SIG-M5 (cell line): ENCODE results near the gene CASP7.
"Not testable (repeated sequence)": the region's sequence is repeated elsewhere in the genome, so short reads cannot be mapped to it uniquely, and the experiment has no call there.

Experiments used
- DNase-seq: peaks from one replicate; lab custom pipeline; 2025; lab: John Stamatoyannopoulos, UW

Gene CASP7

DNA sequence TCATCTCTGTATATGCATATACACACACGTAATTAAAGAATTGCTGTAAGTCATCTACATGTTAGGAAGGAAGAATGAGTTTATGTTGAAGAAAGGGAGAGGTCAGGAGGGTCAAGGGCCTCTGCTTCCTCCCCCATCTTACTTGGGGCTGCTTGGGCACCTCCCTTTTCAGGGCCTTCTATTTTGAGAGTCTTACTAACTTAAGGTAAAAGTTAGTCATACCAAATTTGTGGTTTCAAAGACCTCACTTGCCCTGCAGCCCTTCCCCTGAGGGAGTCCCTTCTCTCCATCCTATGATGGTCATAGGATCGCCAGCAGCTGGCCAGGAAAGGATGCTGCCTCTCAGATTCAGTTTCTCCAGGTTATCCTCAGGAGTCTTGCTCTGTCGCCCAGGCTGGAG, 74.4 kb downstream of the CASP7 start:
- DNase-seq, result no peak

DNA sequence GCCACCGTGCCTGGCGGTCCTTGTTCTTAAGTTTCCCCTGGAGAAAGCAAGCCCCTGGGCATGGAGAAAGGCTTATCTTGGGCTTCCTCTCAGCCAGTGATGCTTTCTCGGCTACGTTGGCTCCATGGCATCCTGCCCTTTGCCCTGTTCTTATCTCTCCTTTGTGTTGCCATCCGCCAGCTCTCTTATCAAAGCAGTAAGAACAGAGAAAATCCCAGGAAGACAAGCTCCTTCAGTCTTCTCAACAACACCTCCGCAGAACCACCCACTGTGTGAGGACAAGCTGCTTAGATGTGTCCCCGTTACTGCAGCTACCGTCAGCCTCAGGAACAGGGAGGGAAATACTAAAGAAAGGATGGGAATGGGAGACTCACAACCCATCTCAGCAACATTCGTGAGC, 75.1 kb downstream of the CASP7 start:
- no peak for DNase-seq

DNA sequence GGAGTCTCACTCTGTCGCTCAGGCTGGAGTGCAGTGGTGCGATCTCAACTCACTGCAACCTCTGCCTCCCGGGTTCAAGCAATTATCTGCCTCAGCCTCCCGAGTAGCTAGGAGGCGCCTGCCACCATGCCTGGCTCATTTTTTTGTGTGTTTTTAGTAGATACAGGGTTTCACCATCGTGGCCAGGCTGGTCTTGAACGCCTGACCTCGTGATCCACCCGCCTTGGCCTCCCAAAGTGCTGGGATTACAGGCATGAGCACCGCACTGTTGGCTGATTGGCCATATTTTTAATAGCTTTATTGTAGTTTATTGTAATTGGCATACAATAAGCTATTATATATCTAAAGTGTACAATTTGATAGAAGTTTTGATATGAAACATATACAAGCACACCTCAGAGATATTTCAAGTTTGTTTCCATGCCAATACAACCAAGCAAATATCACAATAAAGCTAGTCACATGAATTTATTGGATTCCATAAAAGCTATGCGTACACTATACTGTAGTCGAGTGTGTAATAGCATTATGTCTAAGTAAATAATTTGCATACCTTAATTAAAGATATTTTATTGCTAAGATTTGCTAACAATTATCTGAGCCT, 77.3 kb downstream of the CASP7 start:
- no peak for DNase-seq

DNA sequence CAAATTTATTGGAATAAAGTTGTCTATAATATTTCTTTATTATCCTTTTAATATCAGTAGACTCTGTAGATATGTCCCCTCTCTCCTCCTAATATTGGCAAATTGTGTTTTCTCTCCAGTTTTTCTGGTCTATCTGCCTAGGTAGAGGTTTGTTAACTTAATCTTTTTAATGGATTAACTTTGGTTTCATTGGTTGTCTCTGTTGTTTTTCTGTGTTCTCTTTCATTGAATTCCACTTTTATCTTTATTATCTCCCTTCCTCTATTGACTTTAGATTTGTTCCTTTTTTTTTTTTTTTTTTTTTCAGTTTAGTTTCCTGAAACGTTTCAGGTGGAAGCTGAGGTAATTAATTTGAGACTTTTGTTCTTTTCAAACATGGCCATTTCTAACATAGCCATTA, 82.4 kb downstream of the CASP7 start:
- no peak for DNase-seq

DNA sequence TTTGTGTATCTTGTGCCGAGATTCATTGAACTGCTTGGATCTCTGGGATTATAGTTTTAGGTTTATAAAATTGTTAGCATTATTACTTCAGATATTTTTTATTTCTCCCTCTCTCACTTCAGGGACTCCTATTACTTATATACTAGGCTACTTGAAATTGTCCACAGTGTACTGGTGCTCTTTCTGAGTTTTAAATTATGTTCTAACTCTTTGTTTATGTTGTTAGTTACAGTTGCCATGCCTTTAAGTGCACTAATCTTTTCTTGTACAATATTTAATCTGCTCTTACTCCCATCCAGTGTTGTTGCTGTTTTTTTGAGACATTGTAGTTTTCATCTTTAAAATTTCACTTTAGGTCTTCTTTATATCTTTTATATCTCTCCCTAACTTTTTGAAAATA, 84.9 kb downstream of the CASP7 start:
- no peak for DNase-seq

DNA sequence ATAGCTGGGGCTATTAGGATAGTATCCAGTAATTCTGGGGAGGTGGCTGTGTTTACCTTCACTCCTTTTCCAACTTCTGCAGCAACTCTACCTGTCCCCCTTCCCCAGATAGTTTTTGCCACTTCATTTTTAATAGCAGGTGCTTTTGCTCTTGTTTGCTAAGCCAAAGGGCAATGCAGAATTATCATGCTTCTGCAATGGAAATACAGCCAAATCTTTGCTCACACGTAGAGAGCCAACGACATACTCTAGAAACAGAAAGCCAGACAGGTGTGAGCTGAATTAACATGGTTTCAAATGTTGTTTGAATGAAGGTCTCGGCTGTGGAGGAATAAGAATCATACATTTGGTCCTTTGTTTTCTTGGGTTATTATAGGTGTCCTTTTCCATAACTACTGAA, 86.2 kb downstream of the CASP7 start:
- DNase-seq, result no peak

DNA sequence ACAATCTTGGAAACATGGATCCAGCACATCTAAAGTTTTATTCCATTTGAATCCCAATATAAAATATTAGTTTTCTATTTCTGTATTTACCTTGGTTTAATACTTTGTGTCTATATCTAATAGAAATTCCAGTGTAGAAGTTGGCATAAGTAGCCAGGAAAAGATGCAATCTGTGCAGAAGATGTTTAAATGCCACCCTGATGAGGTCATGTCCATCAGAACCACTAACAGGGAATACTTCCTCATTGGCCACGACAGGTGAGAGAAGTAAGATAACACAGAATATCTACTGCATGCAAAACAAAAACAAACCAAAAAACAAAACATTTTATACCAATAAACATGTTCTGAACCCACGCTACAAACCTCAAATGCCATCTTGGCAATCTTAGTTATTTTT, 87.5 kb downstream of the CASP7 start:
- no peak for DNase-seq

DNA sequence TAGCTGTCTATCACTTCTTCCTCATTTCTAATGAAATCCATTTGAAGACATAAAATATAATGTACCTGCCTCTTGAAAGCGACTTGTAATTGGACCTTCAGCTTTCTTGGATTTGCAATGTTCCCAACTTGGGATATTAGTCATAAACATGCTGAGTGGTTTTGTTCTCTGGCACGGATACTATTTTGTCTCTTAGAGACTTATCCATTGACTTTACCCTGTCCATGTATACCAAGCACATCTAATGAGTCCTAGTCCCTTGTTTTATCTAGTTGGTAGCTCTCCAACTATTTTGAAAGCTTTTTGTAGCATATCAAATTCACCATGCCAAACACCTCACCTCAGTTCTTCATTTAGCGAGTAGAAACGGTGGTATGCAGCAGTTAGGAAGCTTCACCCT, 90.6 kb downstream of the CASP7 start:
- DNase-seq, result no peak

DNA sequence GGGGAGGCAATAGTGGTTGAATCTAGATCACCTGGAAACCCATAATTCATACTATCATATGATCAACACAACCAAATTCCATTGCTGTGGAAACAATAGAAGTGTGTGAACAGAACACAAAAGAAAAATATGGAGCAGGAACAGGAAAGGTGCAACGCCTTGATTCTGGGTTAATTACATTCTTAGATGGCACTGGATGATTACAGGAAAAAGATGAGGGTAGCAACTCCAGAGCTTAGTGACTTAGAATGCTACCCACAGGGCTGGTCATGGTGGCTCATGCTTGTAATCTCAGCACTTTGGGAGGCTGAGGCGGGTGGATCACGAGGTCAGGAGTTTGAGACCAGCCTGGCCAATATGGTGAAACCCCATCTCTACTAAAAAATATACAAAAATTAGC, 91.4 kb downstream of the CASP7 start:
- not testable (repeated sequence) for DNase-seq

DNA sequence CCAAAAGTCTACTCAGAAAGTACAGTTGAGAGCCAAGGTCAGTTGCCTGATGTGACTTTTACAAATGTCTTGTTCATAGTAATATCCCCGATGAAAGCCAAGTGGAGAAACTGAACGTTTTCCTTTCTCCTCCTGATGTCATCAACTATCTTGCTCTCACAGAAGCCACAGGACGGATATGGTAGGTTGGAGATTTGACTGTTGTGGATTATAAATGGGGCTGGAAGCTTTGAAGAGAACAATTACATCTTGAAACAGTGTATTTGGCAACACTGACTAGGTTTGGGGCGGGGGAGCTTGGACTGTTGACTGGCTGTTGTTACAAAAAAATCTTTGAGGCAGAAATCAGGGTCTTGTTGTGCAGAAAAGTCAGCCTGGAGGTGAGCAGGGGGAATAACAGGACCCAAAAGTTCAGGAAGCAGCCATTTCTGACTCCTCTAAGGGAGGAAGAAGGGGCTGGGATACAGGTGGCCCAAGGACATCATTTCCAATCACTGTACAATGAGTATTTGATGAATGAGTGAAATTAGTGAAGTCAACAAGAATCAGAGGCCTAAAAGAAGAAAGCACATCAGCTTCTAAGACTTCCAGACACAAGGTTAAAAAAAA, 96.1 kb downstream of the CASP7 start:
- DNase-seq, result no peak

DNA sequence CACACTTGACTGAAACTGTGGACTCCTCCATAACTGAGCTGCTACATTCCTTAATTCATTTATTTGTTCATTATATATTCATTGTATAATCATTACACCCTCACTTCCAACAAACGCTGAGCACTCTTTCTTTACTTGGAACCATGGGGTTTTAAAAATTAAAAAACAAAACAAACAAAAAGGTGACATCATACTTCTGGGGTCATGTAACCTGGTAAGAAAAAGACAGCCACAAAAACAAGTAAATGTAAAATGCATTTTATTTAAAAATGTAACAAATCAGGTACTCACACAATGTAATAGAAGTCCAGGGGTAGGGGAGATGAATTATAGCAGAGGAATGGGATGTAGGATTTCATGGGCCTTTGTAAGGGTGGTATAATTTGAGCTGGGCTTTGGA, 96.8 kb downstream of the CASP7 start:
- no peak for DNase-seq
